IMR-90 (cell line): Measurements from ENCODE around the gene BRMS1.

Source experiments
- RAD21 ChIP-seq: IDR thresholded peaks from 2 replicates; pipeline ENCODE4 v1.6.1; 2012; ENCODE audit warnings: low read length, improper control_type of control experiment
- TF ChIP-seq, protein P1 (sequence below): conservative IDR thresholded peaks from 2 replicates; pipeline ENCODE4 v1.5.1; 2012; ENCODE audit warnings: mild to moderate bottlenecking, low read depth, low read length, improper control_type of control experiment

- TF ChIP-seq, protein P1, sequence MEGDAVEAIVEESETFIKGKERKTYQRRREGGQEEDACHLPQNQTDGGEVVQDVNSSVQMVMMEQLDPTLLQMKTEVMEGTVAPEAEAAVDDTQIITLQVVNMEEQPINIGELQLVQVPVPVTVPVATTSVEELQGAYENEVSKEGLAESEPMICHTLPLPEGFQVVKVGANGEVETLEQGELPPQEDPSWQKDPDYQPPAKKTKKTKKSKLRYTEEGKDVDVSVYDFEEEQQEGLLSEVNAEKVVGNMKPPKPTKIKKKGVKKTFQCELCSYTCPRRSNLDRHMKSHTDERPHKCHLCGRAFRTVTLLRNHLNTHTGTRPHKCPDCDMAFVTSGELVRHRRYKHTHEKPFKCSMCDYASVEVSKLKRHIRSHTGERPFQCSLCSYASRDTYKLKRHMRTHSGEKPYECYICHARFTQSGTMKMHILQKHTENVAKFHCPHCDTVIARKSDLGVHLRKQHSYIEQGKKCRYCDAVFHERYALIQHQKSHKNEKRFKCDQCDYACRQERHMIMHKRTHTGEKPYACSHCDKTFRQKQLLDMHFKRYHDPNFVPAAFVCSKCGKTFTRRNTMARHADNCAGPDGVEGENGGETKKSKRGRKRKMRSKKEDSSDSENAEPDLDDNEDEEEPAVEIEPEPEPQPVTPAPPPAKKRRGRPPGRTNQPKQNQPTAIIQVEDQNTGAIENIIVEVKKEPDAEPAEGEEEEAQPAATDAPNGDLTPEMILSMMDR, result no peak
- TF ChIP-seq RAD21, result no peak
Observed at GRCh38 chr11:66362481-66363147, 17.7 kb upstream of the BRMS1 start.
